A549 (cell line): ENCODE measurements around the gene TMEM238. TPM values are rescaled to one million over a fixed set of nuclear protein-coding genes. Genes with fewer than 3 reads are reported as not detected.
A peak's percentile ranks its signal among the peaks of the same experiment; 100 is the strongest.

Source experiments
- ATAC-seq, 2 experiments: fragments of 200-7000 bp in 1 of 2; fragments of >200 bp in 1 of 2; cut with Nextera tagmentation in 1 of 2; cut with Tn5 transposase in 1 of 2; 3 replicates each; pipeline versions ENCODE4 v1.8.0 to v1.9.1; 2018 to 2020; ENCODE audit warnings: mild to moderate bottlenecking in 1 of 2, moderate library complexity in 1 of 2
- CTCF ChIA-PET: fragments of 300-600 bp; sonication (Branson Sonifier 250); formaldehyde crosslinking; extraction: SDS; loops from one replicate; lab custom pipeline; 2021; ENCODE audit warnings: antibody characterized with exemption, inconsistent platforms; lab: Yijun Ruan, JAX
- POLR2A ChIA-PET: fragments of 350-600 bp; formaldehyde crosslinking; extraction: SDS; loops from one replicate; lab custom pipeline; 2021; ENCODE audit warnings: antibody characterized with exemption, inconsistent platforms; lab: Yijun Ruan, JAX
- DNase-seq, 2 experiments: peaks; one replicate each; pipeline versions ENCODE4 v3.0.0 to v3.0.0-alpha.2; 2011 to 2016; ENCODE audit warnings: low read depth in 1 of 2, low spot score in 1 of 2
- FAIRE-seq: peaks from 2 replicates; lab custom pipeline; 2011; peaks lifted over from hg19 to GRCh38; lab: Jason Lieb, UNC
- H3K27ac ChIP-seq, 2 experiments: fragments of >200 bp; sonication (Bioruptor Twin); formaldehyde crosslinking; 3 replicates each; pipeline ENCODE4 v1.5.1; 2016 to 2017
- H3K4me1 ChIP-seq: fragments of >200 bp; sonication (Bioruptor Twin); formaldehyde crosslinking; 3 replicates; pipeline ENCODE4 v1.6.1; 2016
- H3K4me2 ChIP-seq: fragments of >200 bp; sonication (Bioruptor Twin); formaldehyde crosslinking; 3 replicates; pipeline ENCODE4 v1.6.1; 2016
- H3K4me3 ChIP-seq: fragments of >200 bp; sonication (Bioruptor Twin); formaldehyde crosslinking; 3 replicates; pipeline ENCODE4 v1.5.1; 2016
- H3K9me3 ChIP-seq: fragments of >200 bp; sonication (Bioruptor Twin); formaldehyde crosslinking; 3 replicates; pipeline ENCODE4 v1.6.1; 2016
- CBX8 ChIP-seq: fragments of 200-600 bp; sonication (generic); IDR thresholded peaks from 2 replicates; pipeline ENCODE4 v1.6.1; 2016
- EP300 ChIP-seq, 2 experiments: fragments of >200 bp; sonication (Bioruptor Twin); formaldehyde crosslinking; IDR thresholded peaks; 2 replicates in 1 of 2; 3 replicates in 1 of 2; pipeline ENCODE4 v1.6.1; 2016 to 2017
- HDAC2 ChIP-seq: fragments of 200-600 bp; sonication (generic); IDR thresholded peaks from 2 replicates; pipeline ENCODE4 v1.6.1; 2016
- JUN ChIP-seq, 2 experiments: fragments of >200 bp; sonication (Bioruptor Twin); formaldehyde crosslinking; IDR thresholded peaks; 2 replicates in 1 of 2; 3 replicates in 1 of 2; pipeline ENCODE4 v1.6.1; 2016 to 2017
- MAX ChIP-seq: IDR thresholded peaks from 2 replicates; pipeline ENCODE4 v1.6.1; 2012
- POLR2AphosphoS2 ChIP-seq: conservative IDR thresholded peaks from 2 replicates; pipeline ENCODE4 v1.6.1; 2012; ENCODE audit warnings: low read length, improper control_type of control experiment, inconsistent platforms
- RNF2 ChIP-seq: fragments of 200-600 bp; sonication (generic); IDR thresholded peaks from 2 replicates; pipeline ENCODE4 v1.6.1; 2016; ENCODE audit warnings: low read depth, mild to moderate bottlenecking, antibody characterized with exemption, moderate library complexity, borderline replicate concordance
- SMC3 ChIP-seq: fragments of >200 bp; sonication (Bioruptor Twin); formaldehyde crosslinking; IDR thresholded peaks from 3 replicates; pipeline ENCODE4 v1.6.1; 2018; ENCODE audit warnings: inconsistent platforms
- SREBF2 ChIP-seq: fragments of 450-650 bp; IDR thresholded peaks from 2 replicates; pipeline ENCODE4 v1.6.1; 2014; ENCODE audit warnings: mild to moderate bottlenecking, moderate library complexity
- TFCP2L1 ChIP-seq: fragments of 250-450 bp; sonication (Bioruptor Pico); IDR thresholded peaks from 2 replicates; pipeline ENCODE4 v1.5.0; 2021; ENCODE audit warnings: mild to moderate bottlenecking
- TP53 ChIP-seq: fragments of 250-450 bp; sonication (Bioruptor Pico); IDR thresholded peaks from 2 replicates; pipeline ENCODE4 v1.5.0; 2021; ENCODE audit warnings: mild to moderate bottlenecking, moderate library complexity
- ZC3H11A ChIP-seq: fragments of 450-650 bp; IDR thresholded peaks from 2 replicates; pipeline ENCODE4 v1.6.1; 2014; ENCODE audit warnings: antibody characterized with exemption, mild to moderate bottlenecking
- ZNF302 ChIP-seq: fragments of 250-450 bp; sonication (Bioruptor Pico); IDR thresholded peaks from 2 replicates; pipeline ENCODE4 v1.9.0; 2021; ENCODE audit warnings: inconsistent platforms, mild to moderate bottlenecking, moderate library complexity
- WGBS: methylation state at CpG from one replicate; pipeline ENCODE4 v1.1.6; 2017; ENCODE audit errors: missing lambda C conversion rate; 5-methylcytosine and 5-hydroxymethylcytosine counted together
- polyA plus RNA-seq, 4 experiments: library from polyadenylated mRNA; depleted of rRNA in 3 of 4; stranded (reverse); fragments of >200 nt; fragmentation: RNase III in 1 of 4; extraction: RNeasy Plus Mini Kit Qiagen cat#74134 plus additional on column Dnase treatment in 1 of 4; gene quantifications; 2 replicates in 3 of 4; 3 replicates in 1 of 4; pipeline ENCODE4 v1.2.3, GENCODE V29; 2011 to 2017
- TF ChIP-seq, protein P1 (sequence below): fragments of >200 bp; sonication (Bioruptor Twin); formaldehyde crosslinking; IDR thresholded peaks from 3 replicates; pipeline ENCODE4 v1.6.1; 2016
- TF ChIP-seq, protein P2 (sequence below): fragments of >200 bp; sonication (Bioruptor Twin); formaldehyde crosslinking; IDR thresholded peaks from 2 replicates; pipeline ENCODE4 v1.6.1; 2016
- TF ChIP-seq, protein P3 (sequence below): fragments of 250-450 bp; sonication (Bioruptor Pico); IDR thresholded peaks from 2 replicates; pipeline ENCODE4 v1.5.0; 2020; ENCODE audit warnings: low read depth, mild to moderate bottlenecking, moderate library complexity

TMEM238 gene
- polyA plus RNA-seq, 2 of the 4 experiments (the other 2 are of a cell fraction), result 0.70 to 2.5 TPM

DNA sequence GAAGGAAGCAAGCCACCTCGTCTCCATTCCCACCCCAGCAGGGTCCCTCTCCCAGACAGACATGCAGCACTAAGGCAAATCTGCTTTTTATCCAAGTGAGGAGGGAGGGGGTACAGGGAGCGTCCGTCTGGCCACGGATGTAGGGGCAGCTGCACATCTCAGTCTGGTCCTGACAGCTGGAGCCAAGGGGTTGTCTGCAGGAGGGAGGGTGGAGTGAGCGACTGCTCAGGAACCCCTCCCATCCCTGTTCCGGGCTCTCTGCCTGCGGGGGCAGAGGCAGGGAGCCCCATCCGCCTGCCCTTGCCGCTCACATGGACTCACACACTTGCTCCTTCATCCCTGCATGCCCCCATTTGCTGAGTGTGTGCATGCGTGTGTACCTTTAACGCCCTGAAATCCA lies 4.9 kb downstream of the TMEM238 start:
- WGBS, result 71% methylated on average over 11 of the region's 11 CpGs
- no peak for DNase-seq
- Histone ChIP-seq H3K4me1 (peaks cover 66% of the 10 kb centered on the region), H3K4me2 (no peak overlapping the region), H3K4me3 (no peak overlapping the region), H3K27ac (peak overlapping the region; percentile 21 to 96; a peak in 5 of 6 replicates), H3K9me3 (peaks cover 6% of the 10 kb centered on the region; the same call in 2 of the 3 replicates)
- CTCF ChIA-PET, result interaction anchor here (1.2 to 2.3 kb wide), 6 partner anchors 9 to 87 kb away, joined by 4 to 12 read pairs (median 6); partner anchors contain the start of gene KMT5C
- POLR2A ChIA-PET, result interaction anchor here (0.9 kb wide), 1 partner anchor 10 kb away, joined by 4 read pairs; no protein-coding TSS in a partner anchor
- ATAC-seq, result no peak
- no peak for FAIRE-seq
- TF ChIP-seq JUN (IDR thresholded peaks at IDR 0.05) (no peak), TP53 (CRISPR knock-in tag) (no peak), SMC3 (no peak)
- TF ChIP-seq, protein P1, sequence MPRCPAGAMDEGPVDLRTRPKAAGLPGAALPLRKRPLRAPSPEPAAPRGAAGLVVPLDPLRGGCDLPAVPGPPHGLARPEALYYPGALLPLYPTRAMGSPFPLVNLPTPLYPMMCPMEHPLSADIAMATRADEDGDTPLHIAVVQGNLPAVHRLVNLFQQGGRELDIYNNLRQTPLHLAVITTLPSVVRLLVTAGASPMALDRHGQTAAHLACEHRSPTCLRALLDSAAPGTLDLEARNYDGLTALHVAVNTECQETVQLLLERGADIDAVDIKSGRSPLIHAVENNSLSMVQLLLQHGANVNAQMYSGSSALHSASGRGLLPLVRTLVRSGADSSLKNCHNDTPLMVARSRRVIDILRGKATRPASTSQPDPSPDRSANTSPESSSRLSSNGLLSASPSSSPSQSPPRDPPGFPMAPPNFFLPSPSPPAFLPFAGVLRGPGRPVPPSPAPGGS, result no peak
- TF ChIP-seq, all 56 proteins: peak for 0

DNA sequence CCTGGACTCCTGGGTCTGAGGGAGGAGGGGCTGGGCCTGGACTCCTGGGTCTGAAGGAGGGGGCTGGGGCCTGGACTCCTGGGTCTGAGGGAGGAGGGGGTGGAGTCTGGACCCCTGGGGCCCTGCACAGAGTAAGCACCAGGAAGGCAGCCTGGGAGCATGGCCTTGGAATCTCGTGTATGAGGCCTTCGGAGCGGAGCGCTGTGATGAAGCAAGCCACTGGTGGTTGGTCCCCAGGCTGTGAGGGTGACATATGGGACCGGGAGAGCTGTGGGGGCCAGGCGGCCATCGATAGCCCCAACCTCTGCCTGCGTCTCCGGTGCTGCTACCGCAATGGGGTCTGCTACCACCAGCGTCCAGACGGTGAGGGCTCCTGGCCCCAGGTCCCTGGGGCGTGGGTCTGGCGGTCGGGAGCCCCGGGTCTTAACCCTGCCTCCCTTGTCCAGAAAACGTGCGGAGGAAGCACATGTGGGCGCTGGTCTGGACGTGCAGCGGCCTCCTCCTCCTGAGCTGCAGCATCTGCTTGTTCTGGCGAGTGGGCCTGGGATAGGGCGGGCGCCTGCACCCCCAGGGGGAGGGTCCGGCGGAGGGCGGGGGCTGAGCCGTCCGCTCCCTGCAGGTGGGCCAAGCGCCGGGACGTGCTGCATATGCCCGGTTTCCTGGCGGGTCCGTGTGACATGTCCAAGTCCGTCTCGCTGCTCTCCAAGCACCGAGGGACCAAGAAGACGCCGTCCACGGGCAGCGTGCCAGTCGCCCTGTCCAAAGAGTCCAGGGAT lies 6.5 kb downstream of the TMEM238 start:
- peaks cover 76% of the 10 kb centered on the region for H3K4me1 ChIP-seq

DNA sequence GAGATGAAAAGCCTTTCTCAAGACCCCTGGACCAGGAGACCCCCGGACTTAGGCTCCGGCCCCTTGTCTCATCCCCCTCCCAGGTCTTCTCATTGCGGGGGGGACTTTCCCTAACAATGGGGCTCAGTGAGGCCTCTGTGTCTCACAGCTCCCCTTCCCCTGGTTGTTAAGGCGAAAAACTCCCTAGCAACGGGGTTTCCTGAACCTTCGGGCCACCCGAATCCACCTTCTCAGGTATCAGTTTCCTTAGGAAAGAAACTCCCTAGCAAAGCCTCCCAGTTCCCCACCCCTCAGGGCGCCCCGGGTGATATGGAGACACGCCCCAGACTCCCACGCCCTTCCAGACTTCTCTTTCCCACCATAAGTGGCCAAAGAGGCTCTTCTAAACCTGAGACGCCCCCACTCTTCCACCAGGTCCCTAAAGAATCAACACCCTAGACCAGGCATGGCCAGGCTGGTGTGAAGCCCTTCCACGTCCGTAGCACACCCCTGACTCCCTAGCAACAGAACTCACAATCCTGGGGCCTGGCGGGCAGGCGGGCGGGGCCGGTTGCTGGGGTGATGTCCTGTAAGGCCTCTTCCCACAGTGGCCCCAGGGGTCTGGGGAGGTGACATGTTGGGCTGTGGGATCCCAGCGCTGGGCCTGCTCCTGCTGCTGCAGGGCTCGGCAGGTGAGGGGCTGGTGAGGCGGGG lies 7.7 kb downstream of the TMEM238 start, which contains the start of gene TMEM190:
TMEM190 (plus strand) TSS at position 586 of the 693 bp plus-strand sequence; CDS start at position 614, 28 bp downstream.
- Histone ChIP-seq H3K4me2 (peak within 1 kb of the TSS; percentile 65), H3K27ac (peak within 1 kb of the TSS; percentile 91 to 96), H3K4me1 (peaks cover 86% of the 10 kb centered on the region)
- 72% methylated on average over 21 of the region's 21 CpGs for WGBS
- ChIA-PET CTCF (interaction anchor here (0.6 to 1.9 kb wide), 5 partner anchors 8 to 187 kb away, joined by 3 to 11 read pairs (median 4); partner anchors contain the start of gene TMEM238), POLR2A (interaction anchor here (1.0 to 1.5 kb wide), 3 partner anchors 8 to 37 kb away, joined by 3 to 8 read pairs (median 5); partner anchors contain the start of genes KMT5C, TMEM238 and UBE2S)
- DNase-seq, result peak in 1 of 2 experiments; percentile 68
- peak in 1 of 2 experiments; percentile 2; a peak in 2 of 6 replicates for ATAC-seq
- FAIRE-seq, result no peak
- TF ChIP-seq MAX (no peak), ZC3H11A (no peak), HDAC2 (no peak), EP300 (IDR thresholded peaks at IDR 0.05) (no peak), RNF2 (no peak), SREBF2 (no peak), ZNF302 (no peak), TFCP2L1 (CRISPR knock-in tag) (no peak), POLR2AphosphoS2 (no peak), CBX8 (no peak)
- TF ChIP-seq, protein P2, sequence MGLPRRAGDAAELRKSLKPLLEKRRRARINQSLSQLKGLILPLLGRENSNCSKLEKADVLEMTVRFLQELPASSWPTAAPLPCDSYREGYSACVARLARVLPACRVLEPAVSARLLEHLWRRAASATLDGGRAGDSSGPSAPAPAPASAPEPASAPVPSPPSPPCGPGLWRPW, result no peak
- TF ChIP-seq, all 56 proteins: peak for 0
- H3K4me3 ChIP-seq, result no peak within 1 kb of the TSS
- no peaks in the 10 kb centered on the region for H3K9me3 ChIP-seq

More for the DNA sequence above, 6.5 kb downstream of the TMEM238 start:
- ATAC-seq (no peak), FAIRE-seq (no peak), DNase-seq (no peak)
- Histone ChIP-seq H3K4me2 (peak overlapping the region; percentile 8; the same call in 1 of the 3 replicates), H3K4me3 (no peak overlapping the region), H3K27ac (peak overlapping the region; percentile 91 to 96; a peak in 5 of 6 replicates), H3K9me3 (peaks cover 5% of the 10 kb centered on the region; the same call in 2 of the 3 replicates)
- POLR2A ChIA-PET, result no interaction called here
- WGBS, result 87% methylated on average over 30 of the region's 43 CpGs
- CTCF ChIA-PET, result interaction anchor here (1.0 to 2.3 kb wide), 6 partner anchors 10 to 86 kb away, joined by 4 to 12 read pairs (median 4); no protein-coding TSS in a partner anchor
- TF ChIP-seq, protein P3, sequence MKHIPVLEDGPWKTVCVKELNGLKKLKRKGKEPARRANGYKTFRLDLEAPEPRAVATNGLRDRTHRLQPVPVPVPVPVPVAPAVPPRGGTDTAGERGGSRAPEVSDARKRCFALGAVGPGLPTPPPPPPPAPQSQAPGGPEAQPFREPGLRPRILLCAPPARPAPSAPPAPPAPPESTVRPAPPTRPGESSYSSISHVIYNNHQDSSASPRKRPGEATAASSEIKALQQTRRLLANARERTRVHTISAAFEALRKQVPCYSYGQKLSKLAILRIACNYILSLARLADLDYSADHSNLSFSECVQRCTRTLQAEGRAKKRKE (CRISPR knock-in tag), result no peak
- 0 out of 2 replicates have a peak, but pooled peaks have one; percentile 23 for TF ChIP-seq MAX
